HT1080 (cell line): ENCODE data around the gene HRAS. TPM values are rescaled to one million over a fixed set of nuclear protein-coding genes. Genes with fewer than 3 reads are reported as not detected.
A peak's percentile ranks its signal among the peaks of the same experiment; 100 is the strongest.
"Not testable (repeated sequence)": the region's sequence is repeated elsewhere in the genome, so short reads cannot be mapped to it uniquely, and the experiment has no call there.

Source experiments
- DNase-seq: peaks from one replicate; pipeline ENCODE4 v3.0.0-alpha.2; 2015; ENCODE audit warnings: low read depth
- total RNA-seq: library from RNA; depleted of rRNA; stranded (reverse); fragments of >200 nt; shearing (Covaris generic); gene quantifications from 2 replicates; pipeline ENCODE4 v1.2.3, GENCODE V29; 2014

Gene HRAS
- total RNA-seq, 1 experiment from 2014 or later = 89.6 TPM

DNA sequence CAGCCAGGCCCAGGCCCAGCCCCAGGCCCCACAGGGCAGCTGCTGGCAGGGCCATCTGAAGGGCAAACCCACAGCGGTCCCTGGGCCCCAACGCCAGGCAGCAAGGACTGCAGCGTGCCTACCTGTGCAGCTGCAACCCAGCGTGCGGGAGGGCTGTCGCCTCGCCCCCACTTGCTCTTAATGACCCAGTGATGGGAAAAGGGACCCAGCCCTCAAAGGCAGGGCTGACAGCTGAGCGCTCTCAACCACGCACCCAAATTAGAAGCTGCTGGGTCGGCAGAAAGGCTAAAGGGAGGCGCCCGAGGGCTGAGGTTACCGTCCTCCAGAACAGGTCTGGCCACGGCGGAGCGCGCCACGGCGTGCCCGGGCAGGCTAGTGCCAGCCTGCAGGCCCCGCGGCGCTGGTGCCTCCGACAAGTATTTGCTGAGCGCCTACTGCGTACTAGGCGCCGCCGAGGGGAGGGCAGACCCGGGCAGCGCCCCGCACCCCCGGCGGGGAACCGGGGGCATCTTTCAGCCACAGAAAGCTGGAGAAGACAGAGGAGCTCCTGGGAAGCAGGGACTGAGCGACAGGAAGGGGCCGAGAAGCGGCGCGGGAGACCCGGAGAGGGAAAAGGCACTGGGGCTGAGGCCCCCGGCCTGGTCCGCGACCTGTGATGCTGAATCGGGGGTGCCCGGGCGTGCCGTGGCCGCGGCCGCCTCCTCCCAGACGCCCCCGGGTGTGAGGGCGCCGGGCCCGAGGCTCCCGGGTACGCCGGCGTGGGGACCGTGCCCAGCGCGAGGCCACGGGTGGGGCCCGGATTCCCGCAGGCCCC is 773 bp downstream of the HRAS start:
- DNase-seq = no peak

DNA sequence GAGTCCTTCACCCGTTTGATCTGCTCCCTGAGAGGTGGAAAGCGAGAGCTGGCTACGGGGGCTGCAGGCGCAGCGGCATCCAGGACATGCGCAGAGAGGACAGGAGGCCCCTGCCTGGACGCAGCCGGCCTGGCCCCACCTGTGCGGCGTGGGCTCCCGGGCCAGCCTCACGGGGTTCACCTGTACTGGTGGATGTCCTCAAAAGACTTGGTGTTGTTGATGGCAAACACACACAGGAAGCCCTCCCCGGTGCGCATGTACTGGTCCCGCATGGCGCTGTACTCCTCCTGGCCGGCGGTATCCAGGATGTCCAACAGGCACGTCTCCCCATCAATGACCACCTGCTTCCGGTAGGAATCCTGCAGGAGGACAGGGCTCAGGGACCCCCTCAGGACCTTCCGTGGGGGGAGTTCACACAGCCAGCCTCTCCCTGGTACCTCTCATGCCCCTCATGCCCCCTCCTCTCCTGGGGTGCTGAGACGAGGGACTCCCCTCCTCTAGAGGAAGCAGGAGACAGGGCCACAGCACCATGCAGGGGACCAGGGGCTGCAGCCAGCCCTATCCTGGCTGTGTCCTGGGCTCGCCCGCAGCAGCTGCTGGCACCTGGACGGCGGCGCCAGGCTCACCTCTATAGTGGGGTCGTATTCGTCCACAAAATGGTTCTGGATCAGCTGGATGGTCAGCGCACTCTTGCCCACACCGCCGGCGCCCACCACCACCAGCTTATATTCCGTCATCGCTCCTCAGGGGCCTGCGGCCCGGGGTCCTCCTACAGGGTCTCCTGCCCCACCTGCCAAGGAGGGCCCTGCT is 1.6 kb downstream of the HRAS start:
- no peak for DNase-seq

DNA sequence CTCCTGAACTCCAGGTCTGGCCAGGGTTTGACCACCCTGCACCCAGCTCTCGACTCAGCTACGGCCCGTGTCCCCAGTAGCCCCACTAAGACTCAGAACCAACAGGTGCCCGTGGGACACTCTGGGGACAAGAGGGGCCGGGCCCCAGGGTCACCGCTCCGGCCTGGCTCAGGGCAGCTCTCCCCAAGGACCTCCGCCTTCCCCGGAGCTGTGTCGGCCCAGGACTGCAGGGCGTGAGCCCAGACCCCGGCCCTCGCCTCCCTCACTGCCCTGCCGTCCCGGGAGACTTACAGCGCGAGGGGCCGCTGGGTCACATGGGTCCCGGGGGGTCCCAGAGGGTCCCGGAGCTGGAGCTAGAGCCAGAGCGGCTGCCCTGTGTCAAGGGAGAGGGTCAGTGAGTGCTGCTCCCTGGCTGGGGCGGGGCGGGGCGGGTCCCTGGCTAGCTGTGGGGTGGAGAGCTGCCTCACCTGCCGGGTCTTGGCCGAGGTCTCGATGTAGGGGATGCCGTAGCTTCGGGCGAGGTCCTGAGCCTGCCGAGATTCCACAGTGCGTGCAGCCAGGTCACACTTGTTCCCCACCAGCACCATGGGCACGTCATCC is 2.3 kb downstream of the HRAS start:
- no peak for DNase-seq

DNA sequence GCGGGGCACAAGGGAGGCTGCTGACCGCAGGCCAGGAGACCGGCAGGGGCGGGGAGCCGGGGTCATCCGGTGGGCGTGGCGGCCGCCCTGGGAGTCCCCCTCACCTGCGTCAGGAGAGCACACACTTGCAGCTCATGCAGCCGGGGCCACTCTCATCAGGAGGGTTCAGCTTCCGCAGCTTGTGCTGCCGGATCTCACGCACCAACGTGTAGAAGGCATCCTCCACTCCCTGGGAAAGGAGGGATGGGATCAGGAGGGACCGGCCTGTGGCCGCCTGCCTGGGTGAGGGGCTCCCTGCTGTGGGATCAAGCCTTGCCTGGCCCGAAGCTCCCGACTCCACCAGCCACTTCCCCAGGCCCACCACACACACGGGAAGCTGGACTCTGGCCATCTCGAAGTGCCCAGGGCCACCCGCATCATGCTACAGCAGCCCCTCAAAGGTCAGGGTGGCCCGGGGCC is 2.8 kb downstream of the HRAS start:
- no peak for DNase-seq

DNA sequence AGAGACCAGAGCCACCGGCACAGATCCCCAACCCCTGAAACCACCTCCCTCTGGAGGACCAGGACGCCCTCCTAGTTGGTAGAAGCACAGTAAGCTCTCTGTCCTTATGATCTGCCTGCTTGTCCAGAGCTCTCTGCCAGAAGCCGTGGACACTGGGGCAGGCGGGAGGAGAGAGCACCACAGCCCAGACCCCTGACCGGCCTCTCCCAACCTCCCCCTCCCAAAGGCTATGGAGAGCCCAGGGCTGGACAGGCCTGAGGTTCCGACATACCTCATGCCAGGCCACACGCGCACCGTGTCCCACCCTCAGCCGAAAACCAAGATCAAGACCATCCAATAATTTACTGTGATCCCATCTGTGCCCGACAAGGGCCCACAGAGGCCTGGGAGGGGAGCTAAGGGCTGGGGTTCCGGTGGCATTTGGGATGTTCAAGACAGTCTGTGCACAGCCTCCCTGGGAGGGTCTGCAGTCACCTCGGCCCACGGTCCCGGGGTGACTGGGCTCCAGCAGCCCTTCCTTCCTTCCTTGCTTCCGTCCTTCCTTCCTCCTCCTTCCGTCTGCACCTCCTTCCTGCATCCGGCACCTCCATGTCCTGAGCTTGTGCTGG is 3.4 kb downstream of the HRAS start:
- no peak for DNase-seq

DNA sequence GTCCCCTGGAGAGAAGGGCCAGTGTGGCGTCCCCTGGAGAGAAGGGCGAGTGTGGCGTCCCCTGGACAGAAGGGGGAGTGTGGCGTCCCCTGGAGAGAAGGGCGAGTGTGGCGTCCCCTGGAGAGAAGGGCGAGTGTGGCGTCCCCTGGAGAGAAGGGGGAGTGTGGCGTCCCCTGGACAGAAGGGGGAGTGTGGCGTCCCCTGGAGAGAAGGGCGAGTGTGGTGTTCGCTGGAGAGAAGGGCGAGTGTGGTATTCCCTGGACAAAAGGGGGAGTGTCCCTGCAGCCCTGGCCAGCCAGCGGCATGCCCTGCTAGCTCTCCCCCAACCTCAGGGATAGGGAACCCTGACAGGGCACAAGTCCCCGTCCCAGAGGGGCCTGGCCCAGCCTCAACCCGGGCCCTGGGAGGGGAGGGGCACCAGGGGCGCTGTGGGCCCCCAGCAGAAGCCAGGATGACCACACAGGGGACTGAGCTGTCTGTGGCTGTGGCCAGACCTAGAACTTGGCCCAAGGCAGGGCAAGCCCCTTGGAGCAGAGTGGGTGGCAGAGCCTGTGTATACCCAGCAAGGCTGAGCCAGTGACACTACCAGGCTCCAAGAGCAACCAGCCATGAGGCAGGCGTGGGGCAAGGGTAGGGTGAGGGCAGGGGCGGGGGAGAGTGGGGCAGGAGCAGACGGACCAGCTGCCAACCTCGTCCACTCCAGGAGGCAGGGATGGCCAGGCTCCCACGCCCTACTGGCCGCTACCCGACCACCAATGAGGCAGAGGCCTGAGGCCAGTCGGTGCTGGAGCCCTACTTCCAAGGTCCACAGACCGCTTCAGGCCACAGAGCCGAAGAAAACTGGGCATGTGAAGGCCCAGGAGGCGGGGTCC is 4.2 kb downstream of the HRAS start:
- no peak for DNase-seq

DNA sequence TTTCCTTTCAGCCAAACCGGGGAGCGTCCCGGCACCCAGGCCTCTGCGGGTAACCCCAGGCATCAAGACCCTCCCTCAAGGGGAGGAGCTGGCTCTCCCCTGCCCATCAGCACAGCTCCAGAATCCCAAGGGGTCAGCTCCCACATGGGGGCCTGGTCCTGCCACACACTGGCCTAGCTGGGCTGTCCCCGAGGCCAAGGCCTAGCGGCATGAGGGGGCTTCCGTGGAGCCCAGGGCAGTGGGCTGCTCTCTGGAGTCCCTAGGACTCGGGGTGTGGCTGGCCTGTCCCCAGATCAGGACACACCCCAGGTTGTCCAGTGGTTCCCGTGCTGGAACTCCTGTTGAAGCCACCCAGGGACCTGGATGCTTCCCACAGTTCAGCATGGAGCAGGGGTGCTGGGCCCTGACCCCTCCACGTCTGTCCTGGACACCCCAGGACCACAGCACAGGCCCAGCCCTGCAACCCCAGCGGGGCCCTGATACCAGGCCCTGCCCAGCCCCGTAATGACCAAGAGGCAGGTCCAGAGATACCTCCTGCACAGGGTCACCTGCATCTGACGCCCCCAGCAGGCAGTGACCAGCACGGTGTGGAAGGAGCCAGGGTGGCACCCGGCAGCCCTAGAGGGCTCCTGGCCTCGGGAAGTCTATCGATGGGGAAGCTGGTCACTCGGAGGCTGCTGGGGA is 5.5 kb downstream of the HRAS start:
- no peak for DNase-seq

DNA sequence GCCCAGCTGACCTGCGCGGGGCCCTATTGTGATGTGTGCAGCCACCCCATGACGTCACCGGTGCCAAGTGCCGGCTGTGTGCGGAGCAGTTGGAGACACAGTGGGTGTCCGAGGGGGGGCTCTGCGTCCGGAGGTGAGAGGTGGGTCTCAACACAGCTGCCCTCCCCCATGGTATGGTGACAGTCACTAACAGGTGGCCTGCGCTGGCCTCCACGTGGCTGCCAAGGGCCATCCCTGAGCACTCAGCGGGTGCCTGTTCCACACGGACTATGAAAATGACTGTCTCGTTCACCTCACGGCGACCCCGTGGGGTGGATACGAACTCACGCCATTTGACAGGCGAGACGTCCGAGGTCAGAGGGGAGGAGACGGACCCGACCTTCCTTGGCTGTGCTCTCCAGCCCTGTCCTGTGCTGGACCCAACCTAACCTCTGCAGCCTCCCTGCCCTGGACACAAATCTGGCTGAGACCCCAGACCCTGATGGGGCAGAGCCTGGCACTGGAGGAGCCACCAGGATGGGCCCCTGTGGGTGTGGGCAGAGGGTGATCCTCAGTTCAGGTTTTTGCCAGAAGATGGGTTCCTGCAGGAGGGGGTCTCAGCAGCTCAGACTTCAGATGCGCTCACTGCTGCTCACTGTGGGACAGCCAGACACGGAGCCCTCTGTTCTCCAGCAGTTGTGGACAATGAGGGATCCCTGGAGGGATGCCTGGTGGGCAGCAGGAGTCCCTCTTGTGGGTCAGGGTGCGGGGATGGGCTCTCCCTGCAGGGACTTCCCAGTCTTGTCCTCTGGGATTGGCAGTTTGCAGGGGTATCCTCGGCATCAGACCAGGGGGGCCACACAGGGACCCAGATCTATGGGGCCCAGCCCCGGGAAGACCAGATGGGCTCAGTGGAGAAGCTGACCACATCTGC is 6.3 kb downstream of the HRAS start:
- no peak for DNase-seq

DNA sequence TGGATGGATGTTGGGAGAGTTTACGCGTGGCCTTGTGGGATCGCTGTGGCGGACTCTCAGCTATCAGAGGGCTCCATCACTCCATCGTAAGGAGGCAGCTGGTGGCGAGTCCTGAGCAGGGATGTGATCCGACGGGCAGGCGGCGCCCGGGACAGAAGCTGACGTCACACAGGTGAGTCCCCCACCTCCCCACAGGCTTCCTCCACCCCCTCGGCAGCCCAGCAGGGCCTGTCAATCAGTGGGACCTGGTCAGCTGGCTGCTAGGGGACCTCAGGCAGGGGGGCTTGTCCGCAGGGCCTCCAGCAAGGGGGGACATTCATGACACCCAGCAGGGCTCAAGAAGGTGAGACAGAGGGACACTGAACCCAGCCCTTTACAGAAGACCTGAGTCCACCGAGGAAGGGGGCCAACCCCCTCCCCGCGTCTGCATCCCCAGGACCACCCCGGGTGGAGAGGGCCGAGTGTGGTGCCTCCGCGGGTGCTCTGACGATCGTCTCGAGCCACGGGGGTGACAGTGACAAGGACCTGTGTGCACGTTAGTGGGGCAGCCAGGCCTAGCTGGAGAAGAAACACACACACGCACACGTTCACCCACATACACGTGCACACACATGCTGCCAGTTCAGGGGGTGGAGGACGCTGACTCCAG is 7.1 kb downstream of the HRAS start:
- no peak for DNase-seq

DNA sequence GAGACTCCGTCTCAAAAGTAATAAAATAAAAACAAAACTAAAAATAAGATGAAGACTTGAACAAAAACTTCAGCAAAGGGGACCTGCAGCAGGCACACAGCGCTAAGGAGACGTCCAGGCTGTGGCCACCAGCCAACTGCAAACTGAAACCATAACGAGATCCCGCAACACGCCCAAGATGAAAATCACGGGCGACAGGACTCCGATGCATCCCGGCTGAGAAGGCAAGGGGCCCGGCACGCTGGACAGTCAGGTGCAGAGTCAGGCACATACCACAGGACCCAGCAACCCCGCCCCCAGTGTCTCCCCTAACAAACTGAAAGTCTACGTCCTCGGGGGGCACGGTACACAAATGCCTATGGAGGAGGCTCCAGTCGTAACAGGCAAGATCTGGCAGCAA is 9.2 kb downstream of the HRAS start:
- DNase-seq = no peak

DNA sequence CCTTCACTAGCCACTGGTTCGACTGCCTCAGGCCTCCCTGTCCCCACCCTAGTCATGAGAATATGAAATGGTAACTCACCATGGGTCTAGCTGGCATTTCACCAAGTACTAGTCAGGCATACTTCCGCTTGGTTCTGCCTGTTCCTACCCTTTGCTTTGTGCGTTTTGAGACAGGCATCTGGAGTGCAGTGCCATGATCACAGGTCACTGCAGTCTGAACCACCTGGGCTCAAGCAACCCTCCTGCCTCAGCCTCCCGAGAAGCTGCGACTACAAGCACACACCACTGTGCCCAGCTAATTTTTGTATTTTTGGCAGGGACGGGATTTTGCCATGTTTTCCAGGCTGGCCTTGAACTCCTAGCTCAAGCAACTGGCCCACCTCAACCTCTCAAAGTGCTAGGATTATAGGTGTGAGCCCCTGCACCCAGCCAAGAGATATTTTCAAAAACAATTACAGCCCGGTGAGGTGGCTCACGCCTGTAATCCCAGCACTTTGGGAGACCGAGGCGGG is 14.1 kb downstream of the HRAS start:
- DNase-seq = no peak

DNA sequence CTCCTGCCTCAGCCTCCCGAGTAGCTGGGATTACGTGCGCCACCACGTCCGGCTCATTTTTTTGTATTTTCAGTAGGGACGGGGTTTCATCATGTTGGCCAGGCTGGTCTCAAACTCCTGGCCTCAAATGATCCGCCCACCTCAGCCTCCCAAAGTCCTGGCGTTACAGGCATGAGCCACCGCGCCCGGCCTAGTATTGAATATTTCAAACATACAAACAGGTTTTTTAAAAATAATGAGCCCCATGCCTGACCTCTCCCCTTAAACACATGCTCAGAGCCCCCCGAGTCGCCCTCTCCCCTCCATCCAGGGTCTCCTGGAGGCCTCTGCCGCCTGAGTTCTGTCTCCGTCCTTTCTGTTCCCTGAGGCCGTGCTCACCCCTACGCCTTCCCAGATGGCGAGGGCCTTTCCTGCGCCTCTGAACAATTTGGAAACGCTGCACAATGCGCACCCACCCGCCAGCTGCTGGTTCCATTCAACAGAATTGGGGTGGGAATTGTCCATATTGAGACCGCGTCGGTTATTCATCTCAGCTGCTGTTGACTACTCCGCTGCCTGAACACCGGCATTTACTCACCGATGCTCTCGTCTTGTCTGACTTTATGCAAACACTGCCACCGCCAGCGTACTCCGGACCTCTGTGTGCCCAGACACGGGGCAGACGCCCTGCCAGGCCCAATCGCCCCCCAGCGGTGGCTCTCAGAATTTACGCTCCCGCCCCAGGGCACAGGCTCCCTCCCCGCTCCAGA is 14.8 kb downstream of the HRAS start:
- no peak for DNase-seq

DNA sequence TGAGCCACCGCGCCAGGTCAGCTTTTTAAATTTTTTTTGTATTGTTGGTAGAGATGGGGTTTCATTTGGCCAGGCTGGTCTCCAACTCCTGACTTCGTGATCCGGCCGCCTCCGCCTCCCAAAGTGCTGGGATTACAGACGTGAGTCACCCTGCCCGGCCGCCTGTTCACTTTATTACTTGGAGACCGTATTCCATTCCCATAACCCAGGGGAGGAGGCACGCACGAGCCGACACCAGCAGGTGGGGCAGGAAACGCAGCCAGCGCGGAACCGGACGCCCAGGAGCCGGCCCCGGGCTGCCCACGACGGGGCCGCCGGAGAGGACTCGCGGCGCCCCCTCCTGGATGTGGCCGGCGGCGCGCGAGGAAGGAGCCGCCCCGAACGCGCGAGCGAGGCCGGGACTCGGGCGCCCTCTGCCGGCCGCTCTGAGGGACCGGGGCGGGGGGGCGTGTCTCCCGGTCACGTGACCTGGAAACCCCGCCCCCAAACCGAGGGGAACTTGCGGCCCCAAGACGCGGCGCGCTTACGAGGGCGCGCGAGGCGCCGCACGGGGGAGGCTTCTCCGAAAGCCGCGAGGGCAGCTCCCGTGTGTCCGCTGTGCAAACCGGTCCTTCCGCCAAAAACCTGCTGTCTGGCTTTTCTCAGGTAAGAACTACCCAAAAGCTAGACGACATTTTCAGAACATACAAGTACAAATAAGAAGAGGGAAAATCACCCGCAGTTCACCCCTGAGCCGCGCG is 16.7 kb downstream of the HRAS start:
- DNase-seq = peak; percentile 97

DNA sequence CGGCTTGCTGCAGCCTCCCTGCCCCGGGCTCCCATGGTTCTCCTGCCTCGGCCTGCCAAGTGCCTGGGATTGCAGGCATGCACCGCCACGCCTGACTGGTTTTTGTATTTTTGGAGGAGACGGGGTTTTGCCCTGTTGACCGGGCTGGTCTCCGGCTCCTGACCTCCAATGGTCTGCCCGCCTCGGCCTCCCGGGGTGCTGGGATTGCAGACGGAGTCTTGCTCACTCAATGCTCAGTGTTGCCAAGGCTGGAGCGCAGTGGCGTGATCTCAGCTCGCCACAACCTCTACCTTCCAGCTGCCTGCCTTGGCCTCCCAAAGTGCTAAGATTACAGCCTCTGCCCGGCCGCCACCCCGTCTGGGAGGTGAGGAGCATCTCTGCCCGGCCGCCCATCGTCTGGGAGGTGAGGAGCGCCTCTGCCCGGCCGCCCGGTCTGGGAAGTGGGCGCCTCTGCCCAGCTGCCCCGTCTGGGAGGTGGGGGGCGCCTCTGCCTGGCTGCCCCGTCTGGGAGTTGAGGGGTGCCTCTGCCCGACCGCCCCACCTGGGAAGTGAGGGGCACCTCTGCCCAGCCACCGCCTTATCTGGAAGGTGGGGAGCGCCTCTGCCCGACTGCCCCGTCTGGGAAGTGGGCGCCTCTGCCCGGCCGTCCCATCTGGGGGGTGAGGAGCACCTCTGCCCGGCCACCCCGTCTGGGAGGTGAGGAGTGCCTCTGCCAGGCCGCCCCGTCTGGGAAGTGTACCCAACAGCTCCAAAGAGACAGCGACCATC is 18.3 kb downstream of the HRAS start:
- DNase-seq = not testable (repeated sequence)

DNA sequence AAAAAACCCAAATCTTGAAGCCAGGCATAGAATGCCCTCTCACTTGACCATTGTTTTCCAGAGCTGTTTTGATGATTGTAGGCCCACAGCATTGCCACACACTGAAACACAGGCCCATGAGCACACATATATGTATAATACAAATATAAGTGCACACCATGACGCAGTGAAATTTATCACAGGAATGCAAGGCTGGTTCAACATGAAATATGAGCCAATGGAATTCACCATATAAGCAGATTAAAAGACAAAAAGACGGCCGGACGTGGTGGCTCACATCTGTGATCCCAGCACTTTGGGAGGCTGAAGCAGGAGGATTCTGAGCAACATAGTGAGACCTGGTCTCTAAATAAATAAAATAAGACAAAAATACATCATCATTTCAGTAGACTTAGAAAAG is 19.0 kb downstream of the HRAS start:
- no peak for DNase-seq

DNA sequence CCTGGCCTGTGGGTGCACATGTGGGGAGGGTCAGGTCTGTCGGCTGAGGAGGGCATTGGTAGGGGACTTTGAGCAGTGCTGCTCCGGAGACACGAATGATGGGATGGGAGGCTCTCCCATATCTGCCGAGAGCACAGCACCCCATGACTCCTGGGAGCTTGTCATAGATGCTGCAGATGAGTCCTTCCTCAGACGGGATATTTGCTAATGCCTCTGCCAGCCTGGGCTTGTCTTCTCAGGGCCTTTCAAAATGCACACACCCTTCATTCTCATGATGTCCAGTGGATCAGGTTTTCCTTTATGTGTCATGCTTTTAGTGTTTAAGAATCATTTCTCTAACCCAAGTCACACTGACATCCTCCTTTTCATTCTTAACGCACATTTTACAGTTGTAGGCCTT is 20.2 kb downstream of the HRAS start:
- DNase-seq = no peak
